Osteoblast (primary cell): ENCODE results near the gene SEPTIN6. TPM values are rescaled to one million over a fixed set of nuclear protein-coding genes. Genes with fewer than 3 reads are reported as not detected.
A peak's percentile ranks its signal among the peaks of the same experiment; 100 is the strongest.

Experiments used
- DNase-seq: peaks from one replicate; pipeline ENCODE4 v3.0.0; 2011; ENCODE audit warnings: low spot score, mixed read lengths; ENCODE audit not compliant: insufficient read length; ENCODE audit errors: missing footprints
- H2AFZ ChIP-seq: 2 replicates; pipeline ENCODE4 v1.6.0; 2011; ENCODE audit warnings: mild to moderate bottlenecking, low read length
- H3K27ac ChIP-seq: 2 replicates; pipeline ENCODE4 v1.5.1; 2011; ENCODE audit warnings: mild to moderate bottlenecking, low read depth, low read length, moderate library complexity
- H3K27me3 ChIP-seq: 2 replicates; pipeline ENCODE4 v1.6.0; 2012; ENCODE audit warnings: mild to moderate bottlenecking, control low read depth, inconsistent platforms, low read length, moderate library complexity; ENCODE audit not compliant: insufficient read depth
- H3K36me3 ChIP-seq: 2 replicates; pipeline ENCODE4 v1.5.1; 2011; ENCODE audit warnings: mild to moderate bottlenecking, low read length, control low read depth, moderate library complexity; ENCODE audit not compliant: insufficient read depth
- H3K4me1 ChIP-seq: 2 replicates; pipeline ENCODE4 v1.5.1; 2011; ENCODE audit warnings: mild to moderate bottlenecking, low read length, control low read depth, moderate library complexity; ENCODE audit not compliant: insufficient read depth
- H3K4me2 ChIP-seq: 2 replicates; pipeline ENCODE4 v1.6.0; 2011; ENCODE audit warnings: mild to moderate bottlenecking, low read length; ENCODE audit not compliant: insufficient read depth
- H3K4me3 ChIP-seq: fragments of 200-600 bp; sonication (generic); 3 replicates; pipeline ENCODE4 v1.5.1; 2012; ENCODE audit warnings: mild to moderate bottlenecking, low read length, inconsistent platforms; ENCODE audit not compliant: insufficient read depth
- H3K79me2 ChIP-seq: 2 replicates; pipeline ENCODE4 v1.6.0; 2012; ENCODE audit warnings: mild to moderate bottlenecking, low read length, control low read depth, inconsistent platforms; ENCODE audit not compliant: insufficient read depth
- H3K9me3 ChIP-seq: 2 replicates; pipeline ENCODE4 v1.5.1; 2011; ENCODE audit warnings: low read depth, low read length, control low read depth
- H4K20me1 ChIP-seq: 2 replicates; pipeline ENCODE4 v1.6.0; 2012; ENCODE audit warnings: mild to moderate bottlenecking, low read length, control low read depth; ENCODE audit not compliant: insufficient read depth
- CTCF ChIP-seq: IDR thresholded peaks from 2 replicates; pipeline ENCODE4 v1.5.1; 2011; ENCODE audit warnings: mild to moderate bottlenecking, low read depth, low read length, moderate library complexity; ENCODE audit errors: extremely low read depth
- total RNA-seq: library from RNA; depleted of rRNA; stranded (reverse); fragments of >200 nt; gene quantifications from 2 replicates; pipeline ENCODE4 v1.2.3, GENCODE V29; 2012

Gene SEPTIN6
- total RNA-seq, 1 donor, result 9.0 TPM

- Histone ChIP-seq H3K27ac (no peak overlapping the region), H3K79me2 (no peaks in the 10 kb centered on the region), H4K20me1 (no peaks in the 10 kb centered on the region), H3K36me3 (no peaks in the 10 kb centered on the region), H3K4me1 (peaks cover 4% of the 10 kb centered on the region), H3K9me3 (no peaks in the 10 kb centered on the region), H3K4me3 (no peak overlapping the region), H2AFZ (no peak overlapping the region), H3K27me3 (no peaks in the 10 kb centered on the region), H3K4me2 (no peak overlapping the region)
- TF ChIP-seq CTCF, result no peak
- peak; percentile 37 for DNase-seq
These were observed 42.0 kb upstream of the SEPTIN6 start for GRCh38 chrX:119734897-119735339.

- DNase-seq, result no peak
- Histone ChIP-seq H3K9me3 (no peaks in the 10 kb centered on the region), H3K27ac (no peak overlapping the region), H3K36me3 (no peaks in the 10 kb centered on the region), H2AFZ (no peak overlapping the region), H3K4me2 (no peak overlapping the region), H3K27me3 (no peaks in the 10 kb centered on the region), H3K4me1 (peaks cover under 1% of the 10 kb centered on the region), H4K20me1 (no peaks in the 10 kb centered on the region), H3K4me3 (no peak overlapping the region), H3K79me2 (no peaks in the 10 kb centered on the region)
- TF ChIP-seq CTCF, result peak; percentile 55
These were observed 36.6 kb upstream of the SEPTIN6 start for GRCh38 chrX:119729408-119730201.

- no peak overlapping the region for H3K4me2 ChIP-seq
- no peak for DNase-seq
These were observed 35.5 kb upstream of the SEPTIN6 start for GRCh38 chrX:119728487-119728886.

More at GRCh38 chrX:119728487-119728886, 35.5 kb upstream of the SEPTIN6 start:
- TF ChIP-seq CTCF, result no peak
- Histone ChIP-seq H4K20me1 (no peaks in the 10 kb centered on the region), H3K36me3 (no peaks in the 10 kb centered on the region), H3K4me1 (no peaks in the 10 kb centered on the region), H3K27ac (no peak overlapping the region), H2AFZ (no peak overlapping the region), H3K9me3 (no peaks in the 10 kb centered on the region), H3K79me2 (no peaks in the 10 kb centered on the region), H3K4me3 (no peak overlapping the region), H3K27me3 (no peaks in the 10 kb centered on the region)
